Adrenal gland (tissue), 12 donors: Measurements from ENCODE around the gene ZSCAN18. TPM values are rescaled to one million over a fixed set of nuclear protein-coding genes. Genes with fewer than 3 reads are reported as not detected.

ENCODE experiments used
- DNase-seq, 7 donors: peaks; one replicate each; pipeline ENCODE4 v3.0.0-alpha.2; 2019 to 2020
- H3K27ac ChIP-seq, 5 donors: fragments of 200-600 bp; sonication (generic) in 4 of 5; 1 replicate in 3 of 5; 2 replicates in 2 of 5; pipeline versions ENCODE4 v1.5.1 to v1.8.0; 2016 to 2020; ENCODE audit warnings: mild to moderate bottlenecking in 1 of 5
- H3K27me3 ChIP-seq: fragments of 200-600 bp; 2 replicates; pipeline ENCODE4 v1.8.0; 2021
- H3K36me3 ChIP-seq, 2 donors: fragments of 200-600 bp; replicated peaks in 1 of 2; 1 replicate in 1 of 2; 2 replicates in 1 of 2; pipeline versions ENCODE4 v1.5.1 to v1.8.0; 2018 to 2022
- H3K4me1 ChIP-seq, 2 donors: fragments of 200-600 bp; replicated peaks in 1 of 2; 1 replicate in 1 of 2; 2 replicates in 1 of 2; pipeline versions ENCODE4 v1.5.1 to v1.8.0; 2018 to 2021
- H3K4me3 ChIP-seq, 4 donors: fragments of 200-600 bp; sonication (generic) in 3 of 4; one replicate each; pipeline ENCODE4 v1.5.1; 2016 to 2018
- H3K9me3 ChIP-seq, 3 donors: fragments of 200-600 bp; sonication (generic) in 1 of 3; replicated peaks in 1 of 3; 1 replicate in 2 of 3; 2 replicates in 1 of 3; pipeline versions ENCODE4 v1.5.1 to v1.8.0; 2016 to 2021
- POLR2A ChIP-seq, 2 donors: fragments of 450-650 bp; IDR thresholded peaks; one replicate each; pipeline ENCODE4 v1.6.1; 2017; ENCODE audit warnings: antibody characterized with exemption in 2 of 2, mild to moderate bottlenecking in 2 of 2, moderate library complexity in 1 of 2
- WGBS, 4 donors: extraction: QIAGEN DNeasy Blood & Tissue Kit in 2 of 4; methylation state at CpG; one replicate each; pipeline versions ENCODE4 v1.1.5 to v1.1.7; 2013 to 2017; 5-methylcytosine and 5-hydroxymethylcytosine counted together
- intact Hi-C, 2 donors: fragments of 100-400 bp; cut with DNase I; formaldehyde crosslinking; loops; one replicate each; pipeline versions ENCODE4 v1.14.1 to v1.15.0; 2022 to 2023
- polyA plus RNA-seq, 3 donors: library from polyadenylated mRNA; stranded (reverse); fragments of 200-250 nt in 2 of 3; fragments of 350-450 nt in 1 of 3; fragmentation: Illumina TruSeq in 1 of 3; extraction: RNeasy Lipid Tissue Mini Kit (QIAGEN cat#74804) in 1 of 3; gene quantifications; one replicate each; pipeline ENCODE4 v1.2.3, GENCODE V29; 2013 to 2014
- total RNA-seq, 9 donors: library from RNA; depleted of rRNA in 4 of 9; stranded (reverse); fragments of >200 nt in 4 of 9; fragments of 120-200 nt in 1 of 9; fragmentation: NEBNext Ultra II Directional in 1 of 9; extraction: Animal tissue kit (Norgen Biotek cat#: 25700) in 1 of 9; gene quantifications; one replicate each; pipeline versions ENCODE4 v1.1.0 to v1.2.4, GENCODE V29; 2013 to 2023
- TF ChIP-seq, protein P1 (sequence below), 6 experiments: fragments of 450-650 bp in 4 of 6; fragments of 200-600 bp in 2 of 6; sonication (generic) in 1 of 6; IDR thresholded peaks; 1 replicate in 5 of 6; 2 replicates in 1 of 6; pipeline versions ENCODE4 v1.5.1 to v1.8.0; 2016 to 2021; ENCODE audit warnings: antibody characterized with exemption in 6 of 6, mild to moderate bottlenecking in 2 of 6, moderate library complexity in 1 of 6
- donor health status: healthy with polysubstance abuse.
- donor health status: Bipolar disorder and iron deficiency.
- donor health status: DM: yes; HTN: yes; CAD: no.
- donor health status: DM: no; HTN: no; CAD: no.
- donor health status: DM: no; HTN: no; CAD: no.
- donor health status: DM: yes; HTN: yes; CAD: no.

The ZSCAN18 gene
- total and polyA plus RNA-seq, 12 donors, result 18.7 to 81.2 (median 62.2) TPM

DNA sequence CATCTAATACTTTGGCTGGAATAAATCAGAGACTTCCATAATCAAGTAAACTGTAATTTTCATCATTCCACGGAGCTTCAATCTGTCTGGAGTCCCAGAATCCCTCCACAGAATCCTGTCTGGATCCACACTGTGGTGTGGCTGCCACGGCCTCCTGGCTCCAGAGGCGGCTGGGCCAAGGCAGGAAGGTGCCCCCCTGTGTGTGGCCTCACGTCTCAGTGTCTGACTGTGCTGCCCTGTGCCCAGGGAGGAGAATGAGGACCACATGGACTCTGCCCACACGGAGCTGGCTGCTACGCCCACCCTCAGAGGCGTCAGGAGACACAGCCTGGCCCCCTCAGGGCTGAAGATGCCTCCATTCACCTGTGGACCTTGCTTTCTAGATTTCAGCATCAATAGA lies 51.2 kb downstream of the ZSCAN18 start:
- Histone ChIP-seq H3K36me3 (no peaks in the 10 kb centered on the region), H3K27ac (no peak overlapping the region), H3K4me3 (no peak overlapping the region), H3K4me1 (no peaks in the 10 kb centered on the region), H3K27me3 (no peaks in the 10 kb centered on the region), H3K9me3 (peaks cover 0 to 26% (median 0%) of the 10 kb centered on the region in 3 donors)
- DNase-seq, result no peak
- TF ChIP-seq, protein P1, sequence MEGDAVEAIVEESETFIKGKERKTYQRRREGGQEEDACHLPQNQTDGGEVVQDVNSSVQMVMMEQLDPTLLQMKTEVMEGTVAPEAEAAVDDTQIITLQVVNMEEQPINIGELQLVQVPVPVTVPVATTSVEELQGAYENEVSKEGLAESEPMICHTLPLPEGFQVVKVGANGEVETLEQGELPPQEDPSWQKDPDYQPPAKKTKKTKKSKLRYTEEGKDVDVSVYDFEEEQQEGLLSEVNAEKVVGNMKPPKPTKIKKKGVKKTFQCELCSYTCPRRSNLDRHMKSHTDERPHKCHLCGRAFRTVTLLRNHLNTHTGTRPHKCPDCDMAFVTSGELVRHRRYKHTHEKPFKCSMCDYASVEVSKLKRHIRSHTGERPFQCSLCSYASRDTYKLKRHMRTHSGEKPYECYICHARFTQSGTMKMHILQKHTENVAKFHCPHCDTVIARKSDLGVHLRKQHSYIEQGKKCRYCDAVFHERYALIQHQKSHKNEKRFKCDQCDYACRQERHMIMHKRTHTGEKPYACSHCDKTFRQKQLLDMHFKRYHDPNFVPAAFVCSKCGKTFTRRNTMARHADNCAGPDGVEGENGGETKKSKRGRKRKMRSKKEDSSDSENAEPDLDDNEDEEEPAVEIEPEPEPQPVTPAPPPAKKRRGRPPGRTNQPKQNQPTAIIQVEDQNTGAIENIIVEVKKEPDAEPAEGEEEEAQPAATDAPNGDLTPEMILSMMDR (IDR thresholded peaks at IDR 0.05), result no peak
- TF ChIP-seq POLR2A (IDR thresholded peaks at IDR 0.05), result no peak
- WGBS, 4 donors, result 61 to 91% (median 80%) methylated on average over 3 to 7 of the region's 7 CpGs
- intact Hi-C loops, result no loop called here

DNA sequence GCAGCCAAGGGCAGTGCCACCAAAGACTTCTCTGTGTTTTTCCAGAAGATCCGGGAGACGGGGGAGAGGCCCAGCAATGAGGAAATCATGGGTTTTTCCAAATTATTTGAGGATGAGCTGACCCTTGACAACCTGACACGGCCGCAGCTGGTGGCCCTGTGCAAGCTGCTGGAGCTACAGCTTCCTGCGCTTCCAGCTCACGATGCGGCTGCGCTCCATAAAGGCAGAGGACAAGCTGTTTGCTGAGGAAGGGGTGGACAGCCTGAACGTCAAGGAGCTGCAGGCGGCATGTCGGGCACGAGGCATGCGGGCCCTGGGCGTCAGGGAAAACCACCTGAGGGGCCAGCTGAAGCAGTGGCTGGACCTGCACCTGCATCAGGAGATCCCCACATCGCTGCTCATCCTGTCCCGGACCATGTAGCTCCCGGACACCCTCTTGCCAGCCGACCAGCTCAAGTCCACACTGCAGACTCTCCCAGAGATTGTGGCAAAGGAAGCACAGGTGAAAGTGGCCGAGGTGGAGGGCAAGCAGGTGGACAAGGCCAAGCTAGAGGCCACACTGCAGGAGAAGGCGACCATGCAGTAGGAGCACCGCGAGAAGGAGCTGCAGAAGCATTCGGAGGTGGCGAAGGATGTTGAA lies 52.5 kb downstream of the ZSCAN18 start:
- Histone ChIP-seq H3K27me3 (no peaks in the 10 kb centered on the region), H3K36me3 (no peaks in the 10 kb centered on the region), H3K27ac (no peak overlapping the region), H3K4me1 (no peaks in the 10 kb centered on the region), H3K4me3 (no peak overlapping the region), H3K9me3 (peaks cover 0 to 26% (median 0%) of the 10 kb centered on the region in 3 donors)
- no peak for DNase-seq
- WGBS, 4 donors, result 89 to 93% (median 89%) methylated on average over 18 to 24 of the region's 24 CpGs
- intact Hi-C loops, result no loop called here
- TF ChIP-seq, protein P1 (IDR thresholded peaks at IDR 0.05), result no peak
- TF ChIP-seq POLR2A (IDR thresholded peaks at IDR 0.05), result no peak

DNA sequence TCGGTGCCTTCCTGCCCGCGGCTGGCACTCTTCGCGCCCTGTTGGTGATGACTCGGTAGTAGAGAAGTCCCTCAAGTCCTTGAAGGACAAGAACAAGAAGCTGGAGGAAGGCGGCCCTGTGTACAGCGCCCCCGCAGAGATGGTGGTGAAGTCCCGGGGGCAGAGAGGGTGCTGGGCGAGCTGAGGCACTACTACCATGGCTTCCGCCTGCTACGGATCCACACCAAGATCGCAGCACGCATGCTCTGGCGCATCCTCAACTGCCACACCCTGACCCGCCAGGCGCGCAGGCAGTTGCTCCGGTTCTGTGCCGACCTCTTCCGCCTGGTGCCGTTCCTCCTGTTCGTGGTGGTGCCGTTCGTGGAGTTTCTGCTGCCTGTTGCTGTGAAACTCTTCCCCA lies 53.1 kb downstream of the ZSCAN18 start:
- H3K9me3 ChIP-seq, result peaks cover 0 to 26% (median 0%) of the 10 kb centered on the region in 3 donors
- intact Hi-C loops, result no loop called here
- H3K27me3 ChIP-seq, result no peaks in the 10 kb centered on the region
- 88 to 95% (median 92%) methylated on average over 18 to 26 of the region's 26 CpGs for WGBS, 4 donors
- H3K27ac ChIP-seq, result no peak overlapping the region
- H3K4me1 ChIP-seq, result no peaks in the 10 kb centered on the region
- H3K36me3 ChIP-seq, result no peaks in the 10 kb centered on the region
- TF ChIP-seq, protein P1 (IDR thresholded peaks at IDR 0.05), result no peak
- TF ChIP-seq POLR2A (IDR thresholded peaks at IDR 0.05), result no peak
- no peak overlapping the region for H3K4me3 ChIP-seq
- DNase-seq, result no peak

DNA sequence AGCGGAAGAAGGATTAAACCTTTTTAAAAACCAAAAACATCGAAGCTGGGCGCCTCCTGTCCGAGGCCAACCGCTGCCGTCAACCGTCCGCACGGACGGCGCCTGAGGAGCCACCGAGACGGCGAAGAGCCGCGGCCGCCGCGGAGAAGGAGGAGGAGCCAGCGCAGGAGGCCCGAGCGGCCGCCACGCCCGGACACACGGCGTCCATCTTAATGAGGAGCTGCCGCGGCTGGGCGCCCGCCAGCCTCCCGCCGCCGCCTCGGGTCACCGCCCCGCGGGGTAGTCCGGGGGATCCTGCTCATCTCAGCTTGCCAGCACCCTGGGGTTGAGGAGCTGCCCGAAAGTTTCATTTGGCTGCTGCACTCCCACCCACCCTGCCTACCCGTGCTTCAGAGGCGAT lies 53.6 kb downstream of the ZSCAN18 start:
- Histone ChIP-seq H3K27me3 (no peaks in the 10 kb centered on the region), H3K36me3 (no peaks in the 10 kb centered on the region), H3K27ac (no peak overlapping the region), H3K9me3 (peaks cover 0 to 25% (median 0%) of the 10 kb centered on the region in 3 donors), H3K4me3 (no peak overlapping the region), H3K4me1 (no peaks in the 10 kb centered on the region)
- 63 to 78% (median 68%) methylated on average over 34 to 41 of the region's 42 CpGs for WGBS, 4 donors
- TF ChIP-seq, protein P1 (IDR thresholded peaks at IDR 0.05), result no peak
- TF ChIP-seq POLR2A (IDR thresholded peaks at IDR 0.05), result no peak
- intact Hi-C loops, result no loop called here
- no peak for DNase-seq
